GF-D8 (cell line): ENCODE results near the gene SYNGAP1.

Experiments
- DNase-seq: peaks from one replicate; lab custom pipeline; 2025; lab: John Stamatoyannopoulos, UW

The SYNGAP1 gene

GRCh38 chr6:33404884-33405283, 15.0 kb upstream of the SYNGAP1 start:
- no peak for DNase-seq

- no peak for DNase-seq
Measured at GRCh38 chr6:33405386-33405940, 14.4 kb upstream of the SYNGAP1 start.

- no peak for DNase-seq
Measured at GRCh38 chr6:33406126-33406525, 13.7 kb upstream of the SYNGAP1 start.

GRCh38 chr6:33407132-33407718, 12.6 kb upstream of the SYNGAP1 start:
- peak; percentile 17 for DNase-seq

- peak; percentile 87 for DNase-seq
Measured at GRCh38 chr6:33410050-33410710, 9.7 kb upstream of the SYNGAP1 start.

GRCh38 chr6:33410711-33411631, 8.9 kb upstream of the SYNGAP1 start, which contains the start of gene PHF1:
PHF1 (plus strand) TSS chr6:33411014; CDS start chr6:33412264, 1,250 bp downstream.
- no peak for DNase-seq

GRCh38 chr6:33411632-33412005, 8.2 kb upstream of the SYNGAP1 start:
- no peak for DNase-seq

GRCh38 chr6:33412140-33413009, 7.5 kb upstream of the SYNGAP1 start:
- no peak for DNase-seq

GRCh38 chr6:33413241-33414120, 6.4 kb upstream of the SYNGAP1 start:
- DNase-seq: no peak

GRCh38 chr6:33414592-33415271, 5.1 kb upstream of the SYNGAP1 start:
- no peak for DNase-seq

- DNase-seq: no peak
Measured at GRCh38 chr6:33415831-33416230, 4.0 kb upstream of the SYNGAP1 start.

- no peak for DNase-seq
Measured at GRCh38 chr6:33416386-33417127, 3.3 kb upstream of the SYNGAP1 start.

GRCh38 chr6:33417128-33417902, 2.5 kb upstream of the SYNGAP1 start:
- DNase-seq: no peak

GRCh38 chr6:33417903-33418689, 1.8 kb upstream of the SYNGAP1 start, which contains the start of gene CUTA:
CUTA (minus strand) TSS chr6:33418107; CDS start chr6:33418000, 107 bp downstream.
- peak; percentile 99 for DNase-seq

GRCh38 chr6:33418690-33419291, 1.1 kb upstream of the SYNGAP1 start:
- no peak for DNase-seq

GRCh38 chr6:33420491-33421343, 852 bp downstream of the SYNGAP1 start:
- DNase-seq: no peak
